H9 (cell line): ENCODE data around the gene USP36. TPM values are rescaled to one million over a fixed set of nuclear protein-coding genes. Genes with fewer than 3 reads are reported as not detected.

Experiments
- DNase-seq: peaks from one replicate; pipeline ENCODE4 v3.0.0-alpha.2; 2017
- H2AFZ ChIP-seq: one replicate; pipeline ENCODE4 v1.6.1; 2013; ENCODE audit warnings: mild to moderate bottlenecking, low read length, control low read depth, moderate library complexity
- H2AK5ac ChIP-seq: 2 replicates; pipeline ENCODE4 v1.6.1; 2013; ENCODE audit warnings: low read length, control low read depth, mixed read lengths; ENCODE audit not compliant: insufficient read length
- H2BK120ac ChIP-seq: one replicate; pipeline ENCODE4 v1.6.1; 2013; ENCODE audit warnings: low read depth, mild to moderate bottlenecking, low read length, control low read depth, inconsistent platforms; ENCODE audit not compliant: poor library complexity, severe bottlenecking
- H2BK12ac ChIP-seq: 2 replicates; pipeline ENCODE4 v1.6.1; 2013; ENCODE audit warnings: low read length, control low read depth, mixed read lengths, low read depth; ENCODE audit not compliant: insufficient read length
- H2BK15ac ChIP-seq: 2 replicates; pipeline ENCODE4 v1.6.1; 2013; ENCODE audit warnings: low read depth, low read length, control low read depth
- H2BK20ac ChIP-seq: one replicate; pipeline ENCODE4 v1.6.1; 2013; ENCODE audit warnings: low read depth, mild to moderate bottlenecking, low read length, control low read depth, inconsistent platforms; ENCODE audit not compliant: poor library complexity, severe bottlenecking
- H2BK5ac ChIP-seq: 2 replicates; pipeline ENCODE4 v1.6.1; 2013; ENCODE audit warnings: low read length, control low read depth, mixed read lengths; ENCODE audit not compliant: insufficient read length
- H3K14ac ChIP-seq: 2 replicates; pipeline ENCODE4 v1.6.1; 2013; ENCODE audit warnings: low read length, control low read depth; ENCODE audit not compliant: insufficient read depth
- H3K18ac ChIP-seq: 2 replicates; pipeline ENCODE4 v1.6.1; 2013; ENCODE audit warnings: low read depth, mild to moderate bottlenecking, mixed read lengths, low read length, control low read depth; ENCODE audit not compliant: insufficient read length
- H3K23ac ChIP-seq: 2 replicates; pipeline ENCODE4 v1.6.1; 2013; ENCODE audit warnings: low read length, control low read depth, mixed read lengths, low read depth; ENCODE audit not compliant: insufficient read length
- H3K23me2 ChIP-seq: 2 replicates; pipeline ENCODE4 v1.6.1; 2013; ENCODE audit warnings: low read depth, mild to moderate bottlenecking, mixed read lengths, low read length, control low read depth; ENCODE audit not compliant: insufficient read length, poor library complexity, severe bottlenecking
- H3K27ac ChIP-seq: 2 replicates; pipeline ENCODE4 v1.5.1; 2013; ENCODE audit warnings: low read length, control low read depth, mixed read lengths, low read depth; ENCODE audit not compliant: insufficient read length
- H3K27me3 ChIP-seq: 2 replicates; pipeline ENCODE4 v1.6.1; 2013; ENCODE audit warnings: low read length, control low read depth, inconsistent platforms; ENCODE audit not compliant: insufficient read depth
- H3K4ac ChIP-seq: 2 replicates; pipeline ENCODE4 v1.6.1; 2013; ENCODE audit warnings: low read depth, mild to moderate bottlenecking, control low read depth, inconsistent platforms, low read length, moderate library complexity
- H3K4me1 ChIP-seq: 2 replicates; pipeline ENCODE4 v1.6.1; 2013; ENCODE audit warnings: low read length, control low read depth, inconsistent platforms; ENCODE audit not compliant: insufficient read depth
- H3K4me2 ChIP-seq: 2 replicates; pipeline ENCODE4 v1.6.1; 2013; ENCODE audit warnings: low read length, control low read depth, mixed read lengths; ENCODE audit not compliant: insufficient read length, insufficient read depth
- H3K56ac ChIP-seq: 2 replicates; pipeline ENCODE4 v1.6.1; 2013; ENCODE audit warnings: low read depth, mild to moderate bottlenecking, mixed read lengths, low read length, control low read depth; ENCODE audit not compliant: insufficient read length
- H3K79me1 ChIP-seq: 2 replicates; pipeline ENCODE4 v1.6.1; 2013; ENCODE audit warnings: low read depth, mild to moderate bottlenecking, moderate library complexity, low read length, control low read depth, inconsistent platforms; ENCODE audit not compliant: insufficient read depth, poor library complexity, severe bottlenecking
- H3K79me2 ChIP-seq: 2 replicates; pipeline ENCODE4 v1.6.1; 2013; ENCODE audit warnings: low read length, control low read depth, inconsistent platforms; ENCODE audit not compliant: insufficient read depth
- H3K9ac ChIP-seq: 2 replicates; pipeline ENCODE4 v1.6.1; 2013; ENCODE audit warnings: low read length, control low read depth, mixed read lengths; ENCODE audit not compliant: insufficient read length; ENCODE audit errors: extremely low read depth
- H3K9me3 ChIP-seq: one replicate; pipeline ENCODE4 v1.6.1; 2013; ENCODE audit warnings: low read depth, low read length, inconsistent platforms; ENCODE audit not compliant: control insufficient read depth
- H3T11ph ChIP-seq: one replicate; pipeline ENCODE4 v1.6.1; 2013; ENCODE audit warnings: mild to moderate bottlenecking, low read length, control low read depth, inconsistent platforms
- H4K20me1 ChIP-seq: one replicate; pipeline ENCODE4 v1.6.1; 2013; ENCODE audit not compliant: control insufficient read depth, insufficient read length, insufficient read depth
- H4K5ac ChIP-seq: 2 replicates; pipeline ENCODE4 v1.6.1; 2013; ENCODE audit warnings: low read depth, mild to moderate bottlenecking, mixed read lengths, low read length, control low read depth; ENCODE audit not compliant: insufficient read length
- H4K8ac ChIP-seq: replicated peaks from 2 replicates; pipeline ENCODE4 v1.6.1; 2013; ENCODE audit warnings: low read length, control low read depth, mixed read lengths, low read depth; ENCODE audit not compliant: insufficient read length
- H4K91ac ChIP-seq: 2 replicates; pipeline ENCODE4 v1.6.1; 2013; ENCODE audit warnings: low read depth, mild to moderate bottlenecking, moderate library complexity, mixed read lengths, low read length, control low read depth; ENCODE audit not compliant: insufficient read length
- H3K27ac Mint-ChIP-seq, 3 experiments: 2 replicates in 2 of 3; 3 replicates in 1 of 3; pipeline ENCODE4 v1.8.0; 2020 to 2021; ENCODE audit warnings: mixed read lengths in 3 of 3, mild to moderate bottlenecking in 1 of 3, moderate library complexity in 1 of 3
- H3K27me3 Mint-ChIP-seq: 2 replicates; pipeline ENCODE4 v1.8.0; 2021; ENCODE audit warnings: low read depth, mild to moderate bottlenecking, moderate library complexity, mixed read lengths
- H3K36me3 Mint-ChIP-seq, 3 experiments: 2 replicates in 2 of 3; 3 replicates in 1 of 3; pipeline ENCODE4 v1.8.0; 2020 to 2021; ENCODE audit warnings: low read depth in 3 of 3, mixed read lengths in 3 of 3; ENCODE audit not compliant: insufficient read depth in 1 of 3
- H3K4me1 Mint-ChIP-seq, 2 experiments: 2 replicates each; pipeline ENCODE4 v1.8.0; 2020; ENCODE audit warnings: mixed read lengths in 2 of 2
- H3K4me3 Mint-ChIP-seq, 2 experiments: 2 replicates in 1 of 2; 3 replicates in 1 of 2; pipeline ENCODE4 v1.8.0; 2020 to 2021; ENCODE audit warnings: mild to moderate bottlenecking in 2 of 2, mixed read lengths in 2 of 2, moderate library complexity in 1 of 2
- H3K9me3 Mint-ChIP-seq, 2 experiments: 2 replicates in 1 of 2; 3 replicates in 1 of 2; pipeline ENCODE4 v1.8.0; 2020; ENCODE audit warnings: mild to moderate bottlenecking in 2 of 2, mixed read lengths in 2 of 2, moderate library complexity in 1 of 2
- CTCF ChIP-seq: fragments of 200-600 bp; sonication (generic); conservative IDR thresholded peaks from 3 replicates; pipeline ENCODE4 v1.8.0; 2021; ENCODE audit warnings: antibody characterized with exemption, mild to moderate bottlenecking
- WGBS: extraction: QIAGEN DNeasy Blood & Tissue Kit; methylation state at CpG from one replicate; pipeline ENCODE4 v1.1.7; 2013; ENCODE audit warnings: missing lambda C conversion rate, low lambda C conversion rate, mixed read lengths; ENCODE audit not compliant: insufficient read length; ENCODE audit errors: extremely low coverage; 5-methylcytosine and 5-hydroxymethylcytosine counted together
- total RNA-seq: library from RNA; stranded (reverse); gene quantifications from 2 replicates; pipeline ENCODE4 v1.2.1, GENCODE V29; 2021

USP36 gene
- total RNA-seq, 1 experiment from 2014 or later: 106 TPM

- no peak overlapping the region for H2AK5ac ChIP-seq
- no peak overlapping the region for H3K4me2 ChIP-seq
- no peak overlapping the region for H3K27ac ChIP-seq
Observed at GRCh38 chr17:78774956-78775571, 65.5 kb downstream of the USP36 start.

More at GRCh38 chr17:78774956-78775571, 65.5 kb downstream of the USP36 start:
- WGBS: no CpG with 5 or more reads among the region's 12 CpGs
- Mint-ChIP-seq H3K4me3 (no peak overlapping the region), H3K27me3 (no peaks in the 10 kb centered on the region), H3K4me1 (peaks cover 6 to 10% of the 10 kb centered on the region in 2 experiments), H3K36me3 (no peaks in the 10 kb centered on the region), H3K27ac (peak overlapping the region in 1 of 3 experiments; percentile 62; a peak in 1 of 7 replicates), H3K9me3 (no peaks in the 10 kb centered on the region)
- Histone ChIP-seq H3K27me3 (no peaks in the 10 kb centered on the region), H4K5ac (no peak overlapping the region), H3K4ac (no peak overlapping the region), H3K14ac (no peak overlapping the region), H3K4me1 (no peaks in the 10 kb centered on the region), H3K9me3 (no peaks in the 10 kb centered on the region), H3K79me2 (no peaks in the 10 kb centered on the region), H3K79me1 (peaks cover 2% of the 10 kb centered on the region), H4K20me1 (no peaks in the 10 kb centered on the region), H2BK20ac (no peak overlapping the region), H2BK15ac (no peak overlapping the region), H2AFZ (no peak overlapping the region), H3K56ac (no peak overlapping the region), H2BK5ac (no peak overlapping the region), H3K9ac (no peak overlapping the region), H2BK12ac (no peak overlapping the region), H4K91ac (no peak overlapping the region), H2BK120ac (no peak overlapping the region), H3K23me2 (no peaks in the 10 kb centered on the region), H4K8ac (no peak overlapping the region), H3T11ph (no peak overlapping the region), H3K23ac (no peak overlapping the region), H3K18ac (no peak overlapping the region)
- no peak for DNase-seq
- TF ChIP-seq CTCF: no peak
